BJ (cell line): ENCODE data around the gene C5orf58. TPM values are rescaled to one million over a fixed set of nuclear protein-coding genes. Genes with fewer than 3 reads are reported as not detected.

Experiments used
- CTCF ChIA-PET: fragments of 350-600 bp; formaldehyde crosslinking; extraction: SDS; loops from one replicate; lab custom pipeline; 2021; ENCODE audit warnings: antibody characterized with exemption, inconsistent platforms; lab: Yijun Ruan, JAX
- POLR2A ChIA-PET: fragments of 300-600 bp; sonication (Branson Sonifier 250); formaldehyde crosslinking; extraction: SDS; loops from one replicate; lab custom pipeline; 2021; ENCODE audit warnings: antibody characterized with exemption; lab: Charles Lee
- DNase-seq: peaks from one replicate; pipeline ENCODE4 v3.0.0-alpha.2; 2011; ENCODE audit warnings: low read depth
- H3K27me3 ChIP-seq: 2 replicates; pipeline ENCODE4 v1.6.0; 2011; ENCODE audit warnings: low read length; ENCODE audit not compliant: control insufficient read depth, insufficient read depth
- H3K36me3 ChIP-seq: 2 replicates; pipeline ENCODE4 v1.5.1; 2011; ENCODE audit warnings: low read length; ENCODE audit not compliant: control insufficient read depth, insufficient read depth
- H3K4me3 ChIP-seq: 2 replicates; pipeline ENCODE4 v1.5.1; 2011; ENCODE audit warnings: low read depth, mild to moderate bottlenecking, control low read depth, low read length
- polyA plus RNA-seq: library from polyadenylated mRNA; depleted of rRNA; stranded (reverse); fragments of >200 nt; gene quantifications from 2 replicates; pipeline ENCODE4 v1.2.3, GENCODE V29; 2011
- TF ChIP-seq, protein P1 (sequence below): IDR thresholded peaks from 2 replicates; pipeline ENCODE4 v1.5.1; 2011; ENCODE audit warnings: low read depth, mild to moderate bottlenecking, control low read depth, inconsistent platforms, low read length, moderate library complexity; ENCODE audit not compliant: insufficient read depth

The C5orf58 gene
- polyA plus RNA-seq, 1 experiment = not detected

DNA sequence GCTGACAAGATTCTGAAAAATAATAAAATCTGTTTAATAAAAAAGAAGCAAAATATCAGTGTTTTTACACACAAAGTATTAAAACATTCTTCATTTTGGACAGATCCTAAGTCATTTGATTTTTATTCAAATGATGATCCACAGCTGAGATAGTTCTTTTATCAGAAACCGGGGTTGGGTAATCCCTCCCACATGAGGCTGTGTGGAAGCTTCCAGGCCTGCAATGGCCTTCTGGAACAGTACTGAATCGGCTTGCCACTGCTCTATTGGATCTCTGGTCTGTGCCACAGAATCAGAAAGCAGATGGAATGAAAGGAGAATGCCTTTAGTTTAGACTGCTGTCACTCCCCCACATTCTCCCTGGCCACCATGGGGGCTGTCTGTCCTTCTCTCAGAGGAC lies 6.1 kb upstream of the C5orf58 start:
- no peak for DNase-seq
- ChIA-PET CTCF (interaction anchor here (0.8 to 6.4 kb wide), 7 partner anchors 9 to 232 kb away, joined by 3 to 95 read pairs (median 7); no protein-coding TSS in a partner anchor), POLR2A (no interaction called here)
- Histone ChIP-seq H3K36me3 (no peaks in the 10 kb centered on the region), H3K4me3 (no peak overlapping the region), H3K27me3 (peaks cover 2% of the 10 kb centered on the region; the same call in 1 of the 2 replicates)
- TF ChIP-seq, protein P1, sequence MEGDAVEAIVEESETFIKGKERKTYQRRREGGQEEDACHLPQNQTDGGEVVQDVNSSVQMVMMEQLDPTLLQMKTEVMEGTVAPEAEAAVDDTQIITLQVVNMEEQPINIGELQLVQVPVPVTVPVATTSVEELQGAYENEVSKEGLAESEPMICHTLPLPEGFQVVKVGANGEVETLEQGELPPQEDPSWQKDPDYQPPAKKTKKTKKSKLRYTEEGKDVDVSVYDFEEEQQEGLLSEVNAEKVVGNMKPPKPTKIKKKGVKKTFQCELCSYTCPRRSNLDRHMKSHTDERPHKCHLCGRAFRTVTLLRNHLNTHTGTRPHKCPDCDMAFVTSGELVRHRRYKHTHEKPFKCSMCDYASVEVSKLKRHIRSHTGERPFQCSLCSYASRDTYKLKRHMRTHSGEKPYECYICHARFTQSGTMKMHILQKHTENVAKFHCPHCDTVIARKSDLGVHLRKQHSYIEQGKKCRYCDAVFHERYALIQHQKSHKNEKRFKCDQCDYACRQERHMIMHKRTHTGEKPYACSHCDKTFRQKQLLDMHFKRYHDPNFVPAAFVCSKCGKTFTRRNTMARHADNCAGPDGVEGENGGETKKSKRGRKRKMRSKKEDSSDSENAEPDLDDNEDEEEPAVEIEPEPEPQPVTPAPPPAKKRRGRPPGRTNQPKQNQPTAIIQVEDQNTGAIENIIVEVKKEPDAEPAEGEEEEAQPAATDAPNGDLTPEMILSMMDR = no peak

DNA sequence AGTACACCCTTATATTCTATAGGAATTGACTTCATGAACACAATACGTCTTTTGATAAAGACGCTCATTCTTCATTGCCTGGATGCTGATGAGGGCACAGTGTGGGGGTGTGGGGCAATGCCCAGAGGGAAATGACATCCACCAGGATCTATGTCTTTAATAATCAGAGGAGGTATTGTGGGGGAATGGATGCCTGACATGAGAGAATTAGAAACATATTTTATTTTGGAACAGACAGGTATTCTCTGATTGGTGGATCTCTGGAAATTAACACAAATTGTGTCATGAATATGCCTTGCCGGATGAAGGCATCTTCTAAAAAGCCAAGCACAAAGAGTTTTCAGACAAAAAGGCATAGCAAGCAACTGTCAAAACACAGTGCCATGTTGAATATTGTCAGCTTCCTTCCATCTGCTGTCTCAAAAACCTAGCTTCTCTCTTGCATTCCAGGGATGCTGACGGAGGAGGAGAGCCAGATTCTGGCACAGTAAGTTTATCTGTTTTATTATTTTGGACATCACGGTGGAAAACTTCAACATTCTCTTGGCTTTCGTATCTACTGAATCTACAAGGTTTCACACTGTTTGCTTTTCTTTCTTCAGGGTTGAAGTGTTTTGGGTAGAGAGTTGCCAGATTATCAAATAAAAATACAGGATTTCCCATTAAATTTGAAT lies 3.9 kb upstream of the C5orf58 start:
- H3K4me3 ChIP-seq = no peak overlapping the region
- POLR2A ChIA-PET = no interaction called here
- H3K36me3 ChIP-seq = no peaks in the 10 kb centered on the region
- CTCF ChIA-PET = interaction anchor here (6.4 kb wide), 1 partner anchor 193 kb away, joined by 95 read pairs; no protein-coding TSS in a partner anchor
- DNase-seq = no peak
- peaks cover 2% of the 10 kb centered on the region; the same call in 1 of the 2 replicates for H3K27me3 ChIP-seq
- TF ChIP-seq, protein P1 = no peak

DNA sequence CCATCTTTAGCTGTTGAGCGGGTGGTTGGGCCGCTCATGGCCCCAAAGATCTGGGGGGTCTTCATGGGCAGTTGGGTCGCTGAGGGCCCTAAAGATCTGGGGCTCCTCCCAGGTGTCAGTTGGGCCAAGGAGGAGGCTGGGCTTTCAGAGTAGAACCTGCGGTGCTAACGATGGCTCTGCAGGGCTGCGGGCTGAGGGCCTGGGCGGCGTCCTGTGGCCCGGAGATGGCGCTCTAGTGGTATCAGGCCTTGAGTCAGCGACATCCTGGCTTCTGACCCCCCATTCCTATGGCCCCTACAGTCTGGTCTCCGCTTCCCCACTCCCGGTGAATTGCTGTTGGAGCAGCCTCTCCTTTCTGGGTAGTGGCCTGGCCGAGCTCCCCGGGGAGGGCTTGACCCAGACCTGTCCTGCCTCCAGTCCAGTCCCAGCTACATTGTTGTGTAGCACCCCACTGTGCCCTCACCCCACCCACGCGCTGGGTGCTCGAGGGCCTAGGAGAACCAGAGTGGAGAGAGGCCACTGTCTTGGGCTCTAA lies 640 bp downstream of the C5orf58 start:
- TF ChIP-seq, protein P1 = no peak
- H3K4me3 ChIP-seq = no peak overlapping the region
- ChIA-PET CTCF (no interaction called here), POLR2A (no interaction called here)
- peaks cover 2% of the 10 kb centered on the region; the same call in 1 of the 2 replicates for H3K27me3 ChIP-seq
- no peak for DNase-seq
- H3K36me3 ChIP-seq = no peaks in the 10 kb centered on the region

DNA sequence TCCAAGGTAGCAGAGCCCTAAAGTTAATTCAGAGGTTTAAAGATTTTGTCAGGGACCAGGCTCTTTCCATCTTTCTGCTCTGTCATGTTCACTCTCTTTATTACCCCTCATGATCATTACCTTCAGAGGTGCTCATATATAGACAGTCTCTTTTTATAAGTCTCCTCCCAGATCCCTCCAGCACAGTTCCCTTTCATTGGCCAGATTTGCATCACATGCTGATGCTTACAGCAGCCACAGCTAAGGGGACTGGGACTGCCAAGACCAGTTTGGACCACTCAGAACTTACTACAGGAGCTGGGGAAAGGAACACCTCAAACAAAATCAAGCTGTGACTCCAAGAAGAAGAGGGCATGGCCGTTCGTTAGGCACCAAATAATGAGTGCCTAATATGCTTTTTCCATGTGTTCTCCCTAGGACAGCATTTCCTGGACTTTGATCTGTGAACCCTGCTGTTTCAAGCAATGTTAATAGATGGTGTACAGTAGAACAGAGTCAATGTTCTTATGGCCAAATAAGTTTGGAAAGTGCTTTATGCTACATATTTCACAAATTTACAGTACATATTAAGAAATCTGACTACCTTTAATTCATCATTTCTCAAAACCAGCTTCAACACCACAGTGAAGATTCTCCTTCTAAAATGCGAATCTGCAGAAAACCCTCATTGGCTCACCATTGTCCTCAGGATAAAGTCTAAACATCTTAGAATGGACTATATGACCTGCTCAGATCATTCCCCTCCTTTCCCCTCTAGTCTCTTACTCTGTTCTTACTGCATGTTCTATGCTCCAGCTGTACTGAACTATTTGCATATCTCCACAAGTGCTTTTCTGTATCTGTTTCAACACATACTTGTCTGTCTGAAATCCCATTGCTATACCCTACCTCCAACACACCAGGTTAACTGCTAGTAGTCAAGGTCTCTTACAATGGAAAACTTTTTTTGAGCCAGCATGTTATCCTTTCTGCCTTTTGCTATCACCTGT lies 3.4 kb downstream of the C5orf58 start:
- POLR2A ChIA-PET = no interaction called here
- no peaks in the 10 kb centered on the region for H3K27me3 ChIP-seq
- CTCF ChIA-PET = interaction anchor here (0.7 to 2.0 kb wide), 4 partner anchors 10 to 190 kb away, joined by 3 to 8 read pairs (median 5); no protein-coding TSS in a partner anchor
- TF ChIP-seq, protein P1 = no peak
- H3K36me3 ChIP-seq = no peaks in the 10 kb centered on the region
- H3K4me3 ChIP-seq = no peak overlapping the region
- DNase-seq = no peak
